Stomach (tissue), 4 donors: ENCODE measurements around the gene RNFT2.

Experiments used
- CTCF ChIP-seq, 7 experiments: fragments of 450-650 bp in 4 of 7; fragments of 200-600 bp in 3 of 7; sonication (generic) in 3 of 7; IDR thresholded peaks; one replicate each; pipeline ENCODE4 v1.5.1; 2016 to 2019; ENCODE audit warnings: antibody characterized with exemption in 7 of 7, control low read depth in 2 of 7, mild to moderate bottlenecking in 1 of 7
- POLR2A ChIP-seq, 4 donors: fragments of 450-650 bp; IDR thresholded peaks; one replicate each; pipeline ENCODE4 v1.6.1; 2016; ENCODE audit warnings: antibody characterized with exemption in 4 of 4, control low read depth in 2 of 4, mild to moderate bottlenecking in 1 of 4, moderate library complexity in 1 of 4
- POLR2AphosphoS5 ChIP-seq, 3 donors: sonication (generic); formaldehyde crosslinking; IDR thresholded peaks; one replicate each; pipeline ENCODE4 v1.6.1; 2016; ENCODE audit warnings: antibody characterized with exemption in 3 of 3

GRCh38 chr12:116862167-116862566, 124.1 kb downstream of the RNFT2 start:
- TF ChIP-seq CTCF (IDR thresholded peaks at IDR 0.05) (no peak), POLR2AphosphoS5 (IDR thresholded peaks at IDR 0.05) (no peak), POLR2A (IDR thresholded peaks at IDR 0.05) (no peak)
